Fibroblast of the aortic adventitia (primary cell): ENCODE results near the gene KIAA1755. TPM values are rescaled to one million over a fixed set of nuclear protein-coding genes. Genes with fewer than 3 reads are reported as not detected.

Experiments
- DNase-seq: peaks from one replicate; pipeline ENCODE4 v3.0.0-alpha.2; 2010; ENCODE audit warnings: low read depth
- H3K4me3 ChIP-seq: 2 replicates; pipeline ENCODE4 v1.5.1; 2011; ENCODE audit warnings: low read depth, mild to moderate bottlenecking, control low read depth, low read length, moderate library complexity
- CTCF ChIP-seq: IDR thresholded peaks from 2 replicates; pipeline ENCODE4 v1.5.1; 2011; ENCODE audit warnings: mild to moderate bottlenecking, low read length, control low read depth, inconsistent platforms; ENCODE audit not compliant: insufficient read depth
- total RNA-seq: library from RNA; depleted of rRNA; stranded (reverse); fragments of >200 nt; gene quantifications from 2 replicates; pipeline ENCODE4 v1.2.3, GENCODE V29; 2012; ENCODE audit warnings: low replicate concordance

Gene KIAA1755
- total RNA-seq, 1 donor, result 10.8 TPM

- TF ChIP-seq CTCF, result no peak
- H3K4me3 ChIP-seq, result no peak overlapping the region
- DNase-seq, result no peak
Observed at GRCh38 chr20:38209054-38209675, 51.4 kb downstream of the KIAA1755 start.

GRCh38 chr20:38208523-38208922, 52.0 kb downstream of the KIAA1755 start:
- DNase-seq, result no peak
- no peak overlapping the region for H3K4me3 ChIP-seq
- TF ChIP-seq CTCF, result no peak

GRCh38 chr20:38208088-38208487, 52.4 kb downstream of the KIAA1755 start:
- no peak for DNase-seq
- no peak overlapping the region for H3K4me3 ChIP-seq
- TF ChIP-seq CTCF, result no peak

GRCh38 chr20:38207621-38208020, 52.9 kb downstream of the KIAA1755 start:
- DNase-seq, result no peak
- TF ChIP-seq CTCF, result no peak

GRCh38 chr20:38205001-38205400, 55.5 kb downstream of the KIAA1755 start:
- no peak overlapping the region for H3K4me3 ChIP-seq
- DNase-seq, result no peak
- no peak for TF ChIP-seq CTCF

More at GRCh38 chr20:38207621-38208020, 52.9 kb downstream of the KIAA1755 start:
- no peak overlapping the region for H3K4me3 ChIP-seq

GRCh38 chr20:38203981-38204357, 56.6 kb downstream of the KIAA1755 start:
- H3K4me3 ChIP-seq, result no peak overlapping the region
- TF ChIP-seq CTCF, result no peak
- DNase-seq, result no peak
